Heart left ventricle (tissue), 16 donors: ENCODE measurements around the gene CXCL3. TPM values are rescaled to one million over a fixed set of nuclear protein-coding genes. Genes with fewer than 3 reads are reported as not detected.

ENCODE experiments used
- ATAC-seq, 4 donors: fragments of 200-7000 bp; cut with Tn5 transposase; one replicate each; pipeline ENCODE4 v1.9.1; 2020 to 2022; ENCODE audit warnings: moderate library complexity in 4 of 4, mild to moderate bottlenecking in 3 of 4, moderate number of reproducible peaks in 1 of 4
- DNase-seq, 5 donors: peaks; one replicate each; pipeline ENCODE4 v3.0.0-alpha.2; 2020
- H3K27ac ChIP-seq, 12 donors: fragments of 200-600 bp; sonication (generic) in 4 of 12; one replicate each; pipeline versions ENCODE4 v1.5.0 to v1.8.0; 2016 to 2022; ENCODE audit warnings: mild to moderate bottlenecking in 2 of 12
- H3K27me3 ChIP-seq, 9 donors: fragments of 200-600 bp; sonication (generic) in 2 of 9; one replicate each; pipeline versions ENCODE4 v1.5.1 to v1.8.0; 2016 to 2022; ENCODE audit warnings: mild to moderate bottlenecking in 3 of 9
- H3K36me3 ChIP-seq, 9 donors: fragments of 200-600 bp; sonication (generic) in 2 of 9; one replicate each; pipeline versions ENCODE4 v1.5.0 to v1.8.0; 2018 to 2022; ENCODE audit warnings: mild to moderate bottlenecking in 2 of 9
- H3K4me1 ChIP-seq, 12 donors: fragments of 200-600 bp; sonication (generic) in 4 of 12; one replicate each; pipeline versions ENCODE4 v1.5.0 to v1.8.0; 2016 to 2022; ENCODE audit warnings: mild to moderate bottlenecking in 3 of 12
- H3K4me3 ChIP-seq, 12 donors: fragments of 200-600 bp; sonication (generic) in 4 of 12; one replicate each; pipeline versions ENCODE4 v1.5.0 to v1.8.0; 2017 to 2022; ENCODE audit warnings: mild to moderate bottlenecking in 9 of 12, moderate library complexity in 4 of 12
- H3K9me3 ChIP-seq, 12 donors: fragments of 200-600 bp; sonication (generic) in 4 of 12; one replicate each; pipeline versions ENCODE4 v1.5.0 to v1.8.0; 2016 to 2022; ENCODE audit warnings: mild to moderate bottlenecking in 1 of 12
- POLR2A ChIP-seq, 2 donors: fragments of 450-650 bp; IDR thresholded peaks; one replicate each; pipeline ENCODE4 v1.6.1; 2017; ENCODE audit warnings: antibody characterized with exemption in 2 of 2, mild to moderate bottlenecking in 2 of 2, moderate library complexity in 2 of 2
- WGBS, 4 donors: extraction: QIAGEN DNeasy Blood & Tissue Kit in 2 of 4; methylation state at CpG; one replicate each; pipeline versions ENCODE4 v1.1.5 to v1.1.7; 2013 to 2018; 5-methylcytosine and 5-hydroxymethylcytosine counted together
- intact Hi-C, 10 donors: fragments of 100-400 bp; cut with DNase I; formaldehyde crosslinking; loops; one replicate each; pipeline versions ENCODE4 v1.11.1 to v1.14.2; 2022
- polyA plus RNA-seq, 2 donors: library from polyadenylated mRNA; stranded (reverse); fragments of 200-250 nt; gene quantifications; one replicate each; pipeline ENCODE4 v1.2.3, GENCODE V29; 2013
- total RNA-seq, 9 donors: library from RNA; depleted of rRNA in 2 of 9; stranded (reverse); fragments of >200 nt in 2 of 9; fragmentation: NEBNext Ultra II Directional in 3 of 9; extraction: Animal tissue kit (Norgen Biotek cat#: 25700) in 3 of 9; gene quantifications; one replicate each; pipeline versions ENCODE4 v1.1.0 to v1.2.4, GENCODE V29; 2016 to 2023
- TF ChIP-seq, protein P1 (sequence below), 12 donors: fragments of 200-600 bp; sonication (generic) in 4 of 12; IDR thresholded peaks; one replicate each; pipeline versions ENCODE4 v1.5.0 to v1.8.0; 2018 to 2022; ENCODE audit warnings: antibody characterized with exemption in 12 of 12, mild to moderate bottlenecking in 5 of 12
- donor health status: ischemic (EF 13 %, LVEDD 7.1; RV severe dilation, severe dysfunction).
- donor health status: healthy with polysubstance abuse.
- donor health status: DM: no; HTN: yes; CAD: no.
- donor health status: DM: no; HTN: no; CAD: no.
- donor health status: ischemic (EF 25% LVEDD 6.9; RV normal size, moderate dysfunction).
- donor health status: ischemic (EF 25% LVEDD 5.7; RV mildly dilated, moderate dysfunction).
- donor health status: healthy.
- donor health status: DM: yes; HTN: yes; CAD: no.
- donor health status: ischemic (EF 35%, LVEDD 5.7; RV mildly dilated, moderate dysfunction).
- donor health status: nonischemic (EF 11% LVEDD 7.7; RV severe dilation, severe dysfunction).
- donor health status: DM: yes; HTN: yes; CAD: no.
- donor health status: PGD.
- donor health status: ischemic (EF 29% LVEDD 5.4; RV normal size, mild dysfunction).
- donor health status: nonischemic (EF 23%, LVEDD 6.1; RV moderate dilation, normal function).

Gene CXCL3
- total and polyA plus RNA-seq, 11 donors = 0.32 to 8.9 (median 0.89) TPM; not detected in 2

DNA sequence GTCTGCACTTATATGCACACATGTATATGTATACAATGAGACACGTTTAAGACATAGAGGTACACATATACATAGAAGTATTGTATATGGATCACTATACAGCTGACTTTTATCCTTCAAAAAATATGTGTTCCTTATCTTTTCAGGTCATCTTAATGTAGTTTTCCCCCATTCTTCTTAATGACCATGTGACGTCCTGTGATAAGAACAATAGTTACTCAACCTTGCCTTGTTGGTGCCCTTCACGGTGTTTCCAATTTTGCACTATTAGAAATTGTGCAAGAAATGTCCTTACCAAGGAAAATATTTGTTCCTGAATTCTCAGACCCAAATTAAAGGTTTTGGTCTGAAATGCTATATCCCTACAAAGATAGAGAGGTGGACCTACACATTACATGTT, 49.5 kb downstream of the CXCL3 start:
- peaks cover 0 to 10% (median 0%) of the 10 kb centered on the region in 9 donors for H3K27me3 ChIP-seq
- H3K36me3 ChIP-seq = no peaks in the 10 kb centered on the region
- TF ChIP-seq, protein P1, sequence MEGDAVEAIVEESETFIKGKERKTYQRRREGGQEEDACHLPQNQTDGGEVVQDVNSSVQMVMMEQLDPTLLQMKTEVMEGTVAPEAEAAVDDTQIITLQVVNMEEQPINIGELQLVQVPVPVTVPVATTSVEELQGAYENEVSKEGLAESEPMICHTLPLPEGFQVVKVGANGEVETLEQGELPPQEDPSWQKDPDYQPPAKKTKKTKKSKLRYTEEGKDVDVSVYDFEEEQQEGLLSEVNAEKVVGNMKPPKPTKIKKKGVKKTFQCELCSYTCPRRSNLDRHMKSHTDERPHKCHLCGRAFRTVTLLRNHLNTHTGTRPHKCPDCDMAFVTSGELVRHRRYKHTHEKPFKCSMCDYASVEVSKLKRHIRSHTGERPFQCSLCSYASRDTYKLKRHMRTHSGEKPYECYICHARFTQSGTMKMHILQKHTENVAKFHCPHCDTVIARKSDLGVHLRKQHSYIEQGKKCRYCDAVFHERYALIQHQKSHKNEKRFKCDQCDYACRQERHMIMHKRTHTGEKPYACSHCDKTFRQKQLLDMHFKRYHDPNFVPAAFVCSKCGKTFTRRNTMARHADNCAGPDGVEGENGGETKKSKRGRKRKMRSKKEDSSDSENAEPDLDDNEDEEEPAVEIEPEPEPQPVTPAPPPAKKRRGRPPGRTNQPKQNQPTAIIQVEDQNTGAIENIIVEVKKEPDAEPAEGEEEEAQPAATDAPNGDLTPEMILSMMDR (IDR thresholded peaks at IDR 0.05) = no peak
- no peak for TF ChIP-seq POLR2A (IDR thresholded peaks at IDR 0.05)
- no peaks in the 10 kb centered on the region for H3K4me1 ChIP-seq
- H3K9me3 ChIP-seq = no peaks in the 10 kb centered on the region
- H3K4me3 ChIP-seq = no peak overlapping the region
- intact Hi-C loops = no loop called here
- WGBS, 4 donors = 55 to 67% (median 65%) methylated on average over 3 of the region's 3 CpGs
- ATAC-seq (no peak), DNase-seq (no peak)
- no peak overlapping the region for H3K27ac ChIP-seq

DNA sequence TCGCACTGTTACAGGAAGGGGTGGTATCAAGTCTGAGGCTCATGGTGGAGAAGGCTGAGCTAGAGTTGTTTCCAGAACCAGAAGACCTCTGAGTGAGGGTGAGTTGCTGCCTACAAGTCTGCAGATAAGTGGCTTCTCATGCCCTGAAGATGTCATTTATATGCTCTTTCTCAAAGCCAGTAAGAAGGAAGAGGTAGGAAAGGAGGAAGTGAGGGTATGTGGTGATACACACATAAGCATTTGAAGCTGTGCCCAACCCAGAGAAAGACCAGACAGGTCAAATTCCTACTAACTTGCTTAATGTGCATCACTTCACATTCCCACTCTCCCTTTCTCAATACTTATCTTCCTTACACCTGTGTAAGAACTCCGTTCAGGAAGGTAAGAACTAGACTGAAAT, 50.4 kb downstream of the CXCL3 start, which contains the start of gene PPBP:
Gene PPBP (minus strand): TSS at position 130 of the 400 bp plus-strand sequence. CDS start 87 bp downstream, at position 43.
- no peak within 1 kb of the TSS for H3K4me3 ChIP-seq
- 81 to 86% (median 85%) methylated on average over 2 of the region's 2 CpGs for WGBS, 4 donors
- TF ChIP-seq POLR2A (IDR thresholded peaks at IDR 0.05) = no peak
- TF ChIP-seq, protein P1 (IDR thresholded peaks at IDR 0.05) = no peak

More for the DNA sequence above, 50.4 kb downstream of the CXCL3 start, which contains the start of gene PPBP:
- Histone ChIP-seq H3K4me1 (no peaks in the 10 kb centered on the region), H3K9me3 (no peaks in the 10 kb centered on the region), H3K27ac (no peak within 1 kb of the TSS), H3K27me3 (peaks cover 0 to 10% (median 0%) of the 10 kb centered on the region in 9 donors), H3K36me3 (no peaks in the 10 kb centered on the region)
- no peak for ATAC-seq
- DNase-seq = no peak
- intact Hi-C loops = no loop called here

Other genes starting within 250 kb of the CXCL3 start
- 1 to 10 TPM in 2 of 9 donors, under 1 TPM in 3, not detected in 4; 0.16 to 4.5 (median 0.83) TPM for gene CXCL6, start 202.0 kb downstream of the CXCL3 start, total RNA-seq
- gene CXCL6, start 202.0 kb downstream of the CXCL3 start, polyA plus RNA-seq = under 1 TPM; 0.11 to 0.71 TPM
- under 1 TPM in 1 of 9 donors, not detected in 8; 0.93 TPM for gene PF4V1, start 185.4 kb downstream of the CXCL3 start, total RNA-seq
- not detected for gene PF4V1, start 185.4 kb downstream of the CXCL3 start, polyA plus RNA-seq
- 10 to 100 TPM in 1 of 9 donors, 1 to 10 TPM in 5, under 1 TPM in 2, not detected in 1; 0.26 to 14.9 (median 1.5) TPM for gene CXCL1, start 169.3 kb downstream of the CXCL3 start, total RNA-seq
- 1 to 10 TPM; 1.8 to 1.9 TPM for gene CXCL1, start 169.3 kb downstream of the CXCL3 start, polyA plus RNA-seq
- 1 to 10 TPM in 1 of 9 donors, under 1 TPM in 2, not detected in 6; 0.48 to 2.6 (median 0.51) TPM for gene PF4, start 56.7 kb downstream of the CXCL3 start, total RNA-seq
- gene PF4, start 56.7 kb downstream of the CXCL3 start, polyA plus RNA-seq = under 1 TPM in 1 of 2 donors, not detected in 1; 0.65 TPM
- 1 to 10 TPM in 2 of 9 donors, under 1 TPM in 4, not detected in 3; 0.42 to 1.7 (median 0.57) TPM for gene PPBP, start 50.5 kb downstream of the CXCL3 start, total RNA-seq
- gene PPBP, start 50.5 kb downstream of the CXCL3 start, polyA plus RNA-seq = under 1 TPM in 1 of 2 donors, not detected in 1; 0.68 TPM
- gene CXCL5, start 40.0 kb downstream of the CXCL3 start, total RNA-seq = under 1 TPM in 1 of 9 donors, not detected in 8; 0.51 TPM
- gene CXCL5, start 40.0 kb downstream of the CXCL3 start, polyA plus RNA-seq = under 1 TPM; 0.08 to 0.10 TPM
- 10 to 100 TPM in 3 of 9 donors, 1 to 10 TPM in 6; 1.8 to 33.6 (median 5.9) TPM for gene CXCL2, start 60.5 kb upstream of the CXCL3 start, total RNA-seq
- gene CXCL2, start 60.5 kb upstream of the CXCL3 start, polyA plus RNA-seq = 1 to 10 TPM; 8.4 to 9.0 TPM
- 10 to 100 TPM in 6 of 9 donors, 1 to 10 TPM in 3; 8.2 to 16.4 (median 12.6) TPM for gene MTHFD2L, start 119.4 kb upstream of the CXCL3 start, total RNA-seq
- 10 to 100 TPM in 1 of 2 donors, 1 to 10 TPM in 1; 6.8 to 11.5 TPM for gene MTHFD2L, start 119.4 kb upstream of the CXCL3 start, polyA plus RNA-seq